H1 (cell line): ENCODE results near the gene TSEN54. TPM values are rescaled to one million over a fixed set of nuclear protein-coding genes. Genes with fewer than 3 reads are reported as not detected.
A peak's percentile ranks its signal among the peaks of the same experiment; 100 is the strongest.

Source experiments
- CTCF ChIA-PET: fragments of 300-600 bp; sonication (Branson Sonifier 250); formaldehyde crosslinking; loops from one replicate; lab custom pipeline; 2021; ENCODE audit not compliant: partially characterized antibody; lab: Charles Lee
- POLR2A ChIA-PET: fragments of 300-600 bp; sonication (Branson Sonifier 250); formaldehyde crosslinking; loops from one replicate; lab custom pipeline; 2021; ENCODE audit warnings: inconsistent platforms; ENCODE audit not compliant: partially characterized antibody; lab: Charles Lee
- DNase-seq, 2 experiments: peaks; one replicate each; pipeline versions ENCODE4 v3.0.0 to v3.0.0-alpha.2; 2010 to 2022; ENCODE audit warnings: low spot score in 2 of 2, low read depth in 1 of 2, mixed read lengths in 1 of 2
- FAIRE-seq: peaks from 2 replicates; lab custom pipeline; 2011; peaks lifted over from hg19 to GRCh38; lab: Jason Lieb, UNC
- H2AFZ ChIP-seq: 2 replicates; pipeline ENCODE4 v1.8.1; 2012; ENCODE audit warnings: low read length, inconsistent platforms
- H2AK5ac ChIP-seq: 2 replicates; pipeline ENCODE4 v1.6.1; 2013; ENCODE audit warnings: low read depth, low read length
- H2BK120ac ChIP-seq: replicated peaks from 2 replicates; pipeline ENCODE3; 2013; ENCODE audit warnings: low read depth, low read length, inconsistent platforms
- H2BK12ac ChIP-seq: 2 replicates; pipeline ENCODE4 v1.6.1; 2013; ENCODE audit warnings: low read depth, low read length
- H2BK15ac ChIP-seq: 2 replicates; pipeline ENCODE4 v1.6.1; 2013; ENCODE audit warnings: low read length
- H2BK20ac ChIP-seq: 2 replicates; pipeline ENCODE4 v1.6.1; 2013; ENCODE audit warnings: low read length
- H2BK5ac ChIP-seq: 2 replicates; pipeline ENCODE4 v1.6.1; 2013; ENCODE audit warnings: low read depth, low read length
- H3K14ac ChIP-seq: 2 replicates; pipeline ENCODE4 v1.6.1; 2013; ENCODE audit warnings: inconsistent platforms; ENCODE audit not compliant: insufficient read length
- H3K18ac ChIP-seq: 2 replicates; pipeline ENCODE4 v1.6.1; 2013; ENCODE audit warnings: low read length; ENCODE audit errors: extremely low read depth
- H3K23ac ChIP-seq: 2 replicates; pipeline ENCODE4 v1.6.1; 2013; ENCODE audit warnings: inconsistent platforms; ENCODE audit not compliant: insufficient read length
- H3K23me2 ChIP-seq: 2 replicates; pipeline ENCODE4 v1.6.1; 2013; ENCODE audit warnings: low read depth, low read length
- H3K27ac ChIP-seq: 2 replicates; pipeline ENCODE4 v1.6.1; 2011; ENCODE audit warnings: low read depth, low read length, inconsistent platforms
- H3K27me3 ChIP-seq, 4 experiments: replicated peaks in 1 of 4; 1 replicate in 1 of 4; 2 replicates in 3 of 4; pipeline versions ENCODE4 v1.6.1 to v1.8.1; 2011 to 2013; ENCODE audit warnings: low read length in 3 of 4, mild to moderate bottlenecking in 3 of 4, inconsistent platforms in 2 of 4, mixed read lengths in 2 of 4, moderate library complexity in 1 of 4; ENCODE audit not compliant: control insufficient read depth in 3 of 4, insufficient read depth in 3 of 4; ENCODE audit errors: extremely low read depth in 1 of 4
- H3K36me3 ChIP-seq, 4 experiments: 2 replicates each; pipeline versions ENCODE4 v1.6.1 to v1.8.1; 2011 to 2013; ENCODE audit warnings: mild to moderate bottlenecking in 4 of 4, low read length in 3 of 4, moderate library complexity in 2 of 4, control low read depth in 1 of 4, inconsistent platforms in 1 of 4; ENCODE audit not compliant: insufficient read depth in 4 of 4, control insufficient read depth in 2 of 4
- H3K4ac ChIP-seq: replicated peaks from 2 replicates; pipeline ENCODE3; 2013; ENCODE audit warnings: low read length, low read depth, mixed read lengths, inconsistent platforms; ENCODE audit not compliant: insufficient read length
- H3K4me1 ChIP-seq, 4 experiments: replicated peaks in 1 of 4; 1 replicate in 1 of 4; 2 replicates in 3 of 4; pipeline versions ENCODE4 v1.6.1 to v1.8.1; 2011 to 2013; ENCODE audit warnings: low read length in 3 of 4, inconsistent platforms in 2 of 4, mixed read lengths in 1 of 4; ENCODE audit not compliant: insufficient read depth in 4 of 4, control insufficient read depth in 3 of 4
- H3K4me2 ChIP-seq, 2 experiments: 2 replicates each; pipeline versions ENCODE4 v1.6.1 to v1.8.1; 2011 to 2013; ENCODE audit warnings: low read depth in 2 of 2, low read length in 2 of 2, control low read depth in 1 of 2, inconsistent platforms in 1 of 2, mild to moderate bottlenecking in 1 of 2; ENCODE audit not compliant: insufficient read depth in 1 of 2
- H3K4me3 ChIP-seq, 4 experiments: fragments of 200-600, 300-600 bp in 1 of 4; sonication (generic), shearing (Covaris generic), sonication (Bioruptor Twin) in 1 of 4; 2 replicates each; pipeline versions ENCODE4 v1.5.1 to v1.8.1; 2011 to 2016; ENCODE audit warnings: low read length in 4 of 4, low read depth in 3 of 4, control low read depth in 2 of 4, inconsistent platforms in 2 of 4, mild to moderate bottlenecking in 2 of 4, mixed read lengths in 1 of 4, moderate library complexity in 1 of 4; ENCODE audit not compliant: insufficient read depth in 2 of 4; ENCODE audit errors: extremely low read depth in 1 of 4
- H3K56ac ChIP-seq: replicated peaks from 2 replicates; pipeline ENCODE3; 2013; ENCODE audit warnings: low read depth, mild to moderate bottlenecking, mixed read lengths, low read length, inconsistent platforms; ENCODE audit not compliant: insufficient read length
- H3K79me1 ChIP-seq: 2 replicates; pipeline ENCODE4 v1.6.1; 2013; ENCODE audit warnings: low read depth, low read length, control low read depth
- H3K79me2 ChIP-seq, 2 experiments: 2 replicates each; pipeline versions ENCODE4 v1.6.1 to v1.8.1; 2012 to 2013; ENCODE audit warnings: low read length in 2 of 2, mild to moderate bottlenecking in 2 of 2, inconsistent platforms in 1 of 2; ENCODE audit not compliant: insufficient read depth in 2 of 2, control insufficient read depth in 1 of 2
- H3K9ac ChIP-seq, 4 experiments: replicated peaks in 1 of 4; 1 replicate in 1 of 4; 2 replicates in 3 of 4; pipeline versions ENCODE4 v1.6.1 to v1.8.1; 2011 to 2013; ENCODE audit warnings: low read depth in 3 of 4, low read length in 3 of 4, control low read depth in 2 of 4, mild to moderate bottlenecking in 2 of 4, moderate library complexity in 2 of 4, inconsistent platforms in 1 of 4; ENCODE audit errors: extremely low read depth in 1 of 4
- H3K9me3 ChIP-seq, 2 experiments: 2 replicates each; pipeline versions ENCODE4 v1.6.1 to v1.8.1; 2012 to 2013; ENCODE audit warnings: mild to moderate bottlenecking in 2 of 2, moderate library complexity in 2 of 2, control low read depth in 1 of 2, inconsistent platforms in 1 of 2, low read depth in 1 of 2, low read length in 1 of 2, mixed read lengths in 1 of 2; ENCODE audit not compliant: insufficient read depth in 2 of 2
- H4K20me1 ChIP-seq, 2 experiments: replicated peaks in 1 of 2; 2 replicates each; pipeline versions ENCODE3 to v1.8.1; 2011 to 2013; ENCODE audit warnings: inconsistent platforms in 2 of 2, low read length in 2 of 2, mild to moderate bottlenecking in 1 of 2; ENCODE audit not compliant: insufficient read depth in 2 of 2, control insufficient read depth in 1 of 2
- H4K5ac ChIP-seq: 2 replicates; pipeline ENCODE4 v1.6.1; 2013; ENCODE audit warnings: low read length, low read depth, mixed read lengths, inconsistent platforms; ENCODE audit not compliant: insufficient read length
- H4K8ac ChIP-seq: 2 replicates; pipeline ENCODE4 v1.8.0; 2013; ENCODE audit warnings: mild to moderate bottlenecking, moderate library complexity, low read length, inconsistent platforms; ENCODE audit not compliant: insufficient read depth; ENCODE audit errors: extremely low read depth
- H4K91ac ChIP-seq: replicated peaks from 2 replicates; pipeline ENCODE3; 2013; ENCODE audit warnings: low read length, mixed read lengths, inconsistent platforms; ENCODE audit not compliant: insufficient read length
- ATF2 ChIP-seq: IDR thresholded peaks from 2 replicates; pipeline ENCODE4 v1.6.1; 2012; ENCODE audit warnings: low read length, inconsistent platforms
- CHD2 ChIP-seq: IDR thresholded peaks from 2 replicates; pipeline ENCODE4 v1.6.1; 2012; ENCODE audit warnings: low read length, improper control_type of control experiment
- KDM1A ChIP-seq: fragments of 200-600, 300-600 bp; sonication (generic); IDR thresholded peaks from 2 replicates; pipeline ENCODE4 v1.7.1; 2016; ENCODE audit warnings: mild to moderate bottlenecking, low read length, borderline replicate concordance
- POLR2AphosphoS5 ChIP-seq: IDR thresholded peaks from 2 replicates; pipeline ENCODE4 v1.6.1; 2011; ENCODE audit warnings: low read depth, low read length
- POU5F1 ChIP-seq: IDR thresholded peaks from 2 replicates; pipeline ENCODE4 v1.6.1; 2011; ENCODE audit warnings: low read depth, mild to moderate bottlenecking, low read length, moderate library complexity
- SP1 ChIP-seq: IDR thresholded peaks from 2 replicates; pipeline ENCODE4 v1.6.1; 2011; ENCODE audit warnings: low read depth, low read length
- SP2 ChIP-seq: IDR thresholded peaks from 2 replicates; pipeline ENCODE4 v1.6.1; 2012; ENCODE audit warnings: mild to moderate bottlenecking, low read length, inconsistent platforms
- TEAD4 ChIP-seq: IDR thresholded peaks from 2 replicates; pipeline ENCODE4 v1.6.1; 2012; ENCODE audit warnings: low read depth, low read length, inconsistent platforms, mixed read lengths
- WGBS, 2 experiments: shearing (Covaris generic) in 1 of 2; methylation state at CpG; one replicate each; pipeline versions ENCODE4 v1.1.6 to v1.1.7; 2013 to 2015; ENCODE audit warnings: low lambda C conversion rate in 2 of 2, mixed read lengths in 2 of 2, inconsistent platforms in 1 of 2, low coverage in 1 of 2, missing lambda C conversion rate in 1 of 2; ENCODE audit not compliant: insufficient replicate concordance in 2 of 2, insufficient coverage in 1 of 2, insufficient read length in 1 of 2; ENCODE audit errors: extremely low coverage in 1 of 2, missing lambda C conversion rate in 1 of 2; 5-methylcytosine and 5-hydroxymethylcytosine counted together
- polyA plus RNA-seq, 7 experiments: library from polyadenylated mRNA; depleted of rRNA in 3 of 7; stranded (reverse) in 5 of 7; unstranded in 2 of 7; fragments of >200 nt in 5 of 7; fragments of 200-250 nt in 2 of 7; gene quantifications; 1 replicate in 5 of 7; 2 replicates in 1 of 7; 4 replicates in 1 of 7; pipeline versions ENCODE4 v1.2.1 to v1.2.3, GENCODE V29; 2011 to 2013; ENCODE audit warnings: missing spikeins in 2 of 7, mixed read lengths in 2 of 7
- total RNA-seq: library from RNA; stranded (reverse); fragmentation: NEBNext Ultra II Directional; extraction: Animal tissue kit (Norgen Biotek cat#: 25700); gene quantifications from 2 replicates; pipeline ENCODE4 v1.2.1, GENCODE V29; 2021

The TSEN54 gene
- total and polyA plus RNA-seq, 2 of the 8 experiments (the other 6 are each of a cell fraction or from before 2014, with no cell fraction given): 43.6 to 60.3 TPM

- no peak overlapping the region for H2BK5ac ChIP-seq
- peaks cover 2 to 18% (median 5%) of the 10 kb centered on the region in 4 experiments for H3K4me1 ChIP-seq
- H4K91ac ChIP-seq: no peak overlapping the region
- H3K9me3 ChIP-seq: no peaks in the 10 kb centered on the region
- FAIRE-seq (no peak), DNase-seq (no peak)
- no peak overlapping the region for H2AFZ ChIP-seq
- POLR2A ChIA-PET: interaction anchor here (2.8 kb wide), 1 partner anchor 15 kb away, joined by 12 read pairs; no protein-coding TSS in a partner anchor
- peaks cover 0 to 5% of the 10 kb centered on the region in 2 experiments for H4K20me1 ChIP-seq
- no peak overlapping the region for H3K56ac ChIP-seq
- H3K9ac ChIP-seq: no peak overlapping the region
- H3K23ac ChIP-seq: no peak overlapping the region
- CTCF ChIA-PET: interaction anchor here (1.5 to 4.5 kb wide), 3 partner anchors 9 to 273 kb away, joined by 3 to 27 read pairs (median 8); partner anchors contain the start of gene MIF4GD
- H2BK120ac ChIP-seq: no peak overlapping the region
- no peaks in the 10 kb centered on the region for H3K23me2 ChIP-seq
- no peak overlapping the region for H3K4me2 ChIP-seq
- no peak overlapping the region for H3K14ac ChIP-seq
- H2BK15ac ChIP-seq: peak overlapping the region; percentile 29; the same call in 1 of the 2 replicates
- no peaks in the 10 kb centered on the region for H3K27me3 ChIP-seq
- H2BK20ac ChIP-seq: no peak overlapping the region; the same call in 1 of the 2 replicates
- H3K18ac ChIP-seq: peak overlapping the region; percentile 19; the same call in 1 of the 2 replicates
- H2AK5ac ChIP-seq: no peak overlapping the region
- no peak overlapping the region; the same call in 1 of the 2 replicates for H4K8ac ChIP-seq
- H3K79me1 ChIP-seq: peaks cover 2% of the 10 kb centered on the region; the same call in 1 of the 2 replicates
- H2BK12ac ChIP-seq: 0 out of 2 replicates have a peak overlapping the region, but pooled peaks have one; percentile 17
- no peak overlapping the region for H3K4me3 ChIP-seq
- no peak overlapping the region for H4K5ac ChIP-seq
- H3K36me3 ChIP-seq: no peaks in the 10 kb centered on the region
- H3K79me2 ChIP-seq: no peaks in the 10 kb centered on the region; a peak in 1 of 4 replicates
- H3K4ac ChIP-seq: peak overlapping the region; percentile 54
- no peak overlapping the region for H3K27ac ChIP-seq
- 83% methylated on average over 8 of the region's 8 CpGs; no CpG with 5 or more reads in 1 of the 2 experiments for WGBS, 2 experiments
- TF ChIP-seq CHD2 (no peak), SP1 (no peak), ATF2 (no peak), SP2 (no peak), POU5F1 (no peak), KDM1A (no peak), TEAD4 (no peak), POLR2AphosphoS5 (no peak)
Observed at GRCh38 chr17:75544250-75544649, 27.9 kb downstream of the TSEN54 start.
